LNCAP (cell line): ENCODE data around the gene ZNF783.

Experiments used
- CTCF ChIP-seq: fragments of 450-650 bp; IDR thresholded peaks from 2 replicates; pipeline ENCODE4 v1.5.1; 2017; ENCODE audit warnings: mild to moderate bottlenecking

ZNF783 gene

GRCh38 chr7:149223761-149224160 is 38.2 kb upstream of the ZNF783 start:
- no peak for TF ChIP-seq CTCF

DNA sequence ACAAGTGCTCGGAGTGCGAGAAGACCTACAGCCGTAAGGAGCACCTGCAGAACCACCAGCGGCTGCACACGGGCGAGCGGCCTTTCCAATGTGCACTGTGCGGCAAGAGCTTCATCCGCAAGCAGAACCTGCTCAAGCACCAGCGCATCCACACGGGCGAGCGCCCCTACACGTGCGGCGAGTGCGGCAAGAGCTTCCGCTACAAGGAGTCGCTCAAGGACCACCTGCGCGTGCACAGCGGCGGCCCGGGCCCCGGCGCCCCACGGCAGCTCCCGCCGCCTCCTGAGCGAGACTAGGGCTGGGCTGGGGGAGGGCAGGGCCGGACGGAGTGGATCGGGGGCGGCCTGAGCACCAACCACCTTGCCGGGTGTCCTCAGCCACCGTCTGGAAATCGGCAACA is 37.6 kb upstream of the ZNF783 start:
- TF ChIP-seq CTCF, result no peak

DNA sequence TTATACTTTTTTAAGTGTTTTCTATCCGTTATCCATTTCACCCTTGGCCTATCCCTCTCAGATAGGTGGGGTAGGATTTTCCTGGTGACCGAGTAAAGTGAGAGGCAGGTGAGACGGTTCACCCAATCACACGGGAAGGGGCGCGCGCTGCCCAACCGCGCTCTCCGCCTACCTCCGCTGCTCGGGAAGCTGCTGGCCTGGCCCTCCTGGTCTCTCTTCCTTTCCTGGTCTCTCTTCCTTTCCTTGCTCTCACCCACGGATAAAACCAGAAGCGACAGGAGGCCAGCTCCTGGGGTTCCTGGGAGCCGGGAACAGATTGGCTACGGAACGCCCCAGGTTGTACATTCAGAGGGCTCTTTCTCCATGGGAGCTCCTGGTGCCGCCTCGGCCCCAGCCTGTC is 36.9 kb upstream of the ZNF783 start:
- TF ChIP-seq CTCF, result no peak

GRCh38 chr7:149225656-149226055 is 36.3 kb upstream of the ZNF783 start:
- no peak for TF ChIP-seq CTCF

DNA sequence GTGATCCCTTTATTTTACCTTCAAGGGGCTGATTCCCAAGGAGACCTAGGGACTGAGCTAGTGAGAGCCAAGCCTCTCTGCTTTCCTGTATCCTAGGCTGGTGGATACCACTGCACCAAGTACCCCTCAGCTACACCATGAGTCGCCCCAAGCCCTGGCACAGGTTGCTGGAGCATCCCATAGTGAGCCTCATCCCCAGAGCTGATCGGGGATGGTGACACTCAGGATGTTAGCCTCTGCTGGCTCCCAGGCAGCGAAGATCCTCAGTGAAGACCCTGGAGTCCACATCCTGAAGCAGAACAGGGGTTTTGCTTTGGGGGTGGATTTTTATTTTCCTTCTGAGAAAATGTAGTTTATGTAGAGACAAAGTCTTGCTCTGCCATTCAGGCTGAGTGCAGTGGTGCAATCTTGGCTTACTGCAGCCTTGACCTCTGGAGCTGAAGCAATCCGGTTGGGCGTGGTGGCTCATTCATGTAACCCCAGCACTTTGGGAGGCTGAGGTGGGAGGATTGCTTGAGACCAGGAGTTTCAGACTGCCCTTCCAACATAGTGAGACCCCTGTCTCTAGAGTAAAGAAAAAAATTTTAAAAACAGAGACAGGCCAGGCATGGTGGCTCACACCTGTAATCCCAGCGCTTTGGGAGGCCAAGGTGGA is 35.0 kb upstream of the ZNF783 start:
- TF ChIP-seq CTCF, result no peak

- no peak for TF ChIP-seq CTCF
Observed at GRCh38 chr7:149228831-149229471, 33.0 kb upstream of the ZNF783 start.

- no peak for TF ChIP-seq CTCF
Observed at GRCh38 chr7:149229526-149229925, 32.5 kb upstream of the ZNF783 start.
